ENCODE results near the gene RSRC1. TPM values are rescaled to one million over a fixed set of nuclear protein-coding genes. Genes with fewer than 3 reads are reported as not detected.

RSRC1 gene
- total and polyA plus RNA-seq, 2 of the 13 experiments (the other 11 are each of a cell fraction or from before 2014, with no cell fraction given) = 4.9 to 63.0 TPM

GRCh38 chr3:158570999-158571702, 461.3 kb downstream of the RSRC1 start, which contains the start of gene MLF1 (continued):
- no peak for TF ChIP-seq TIGD3 (CRISPR knock-in tag; IDR thresholded peaks at IDR 0.05; ENCODE audit: borderline replicate concordance)
- peak; percentile 49; the same call in 1 of the 2 replicates for TF ChIP-seq HOXA3 (CRISPR knock-in tag; IDR thresholded peaks at IDR 0.05)
- TF ChIP-seq HNRNPLL (IDR thresholded peaks at IDR 0.05; ENCODE audit: low read depth, low read length, poor library complexity, severe bottlenecking) = peak; percentile 60
- no peak for TF ChIP-seq ZBTB2 (CRISPR knock-in tag; IDR thresholded peaks at IDR 0.05; ENCODE audit: low read depth)
- TF ChIP-seq KDM2A (CRISPR knock-in tag; IDR thresholded peaks at IDR 0.05; ENCODE audit: borderline replicate concordance, low read depth) = peak; percentile 27; the same call in 1 of the 2 replicates
- TF ChIP-seq CREB1 (IDR thresholded peaks at IDR 0.05) = peak; percentile 99
- peak; percentile 86 for TF ChIP-seq CREB1 (CRISPR knock-in tag; IDR thresholded peaks at IDR 0.05)
- TF ChIP-seq RAD51 (IDR thresholded peaks at IDR 0.05; ENCODE audit: borderline replicate concordance) = no peak
- no peak for TF ChIP-seq SALL2 (CRISPR knock-in tag; IDR thresholded peaks at IDR 0.05)
- TF ChIP-seq ELF3 (CRISPR knock-in tag; IDR thresholded peaks at IDR 0.05) = no peak
- no peak for TF ChIP-seq ZNF772 (CRISPR knock-in tag; IDR thresholded peaks at IDR 0.05)
- TF ChIP-seq HDAC1 (CRISPR knock-in tag; IDR thresholded peaks at IDR 0.05) = peak; percentile 52
- TF ChIP-seq STAG1 (CRISPR knock-in tag; IDR thresholded peaks at IDR 0.05) = no peak
- no peak for TF ChIP-seq ATRX (CRISPR knock-in tag; IDR thresholded peaks at IDR 0.05; ENCODE audit: borderline replicate concordance)
- TF ChIP-seq MAZ (IDR thresholded peaks at IDR 0.05; ENCODE audit: borderline replicate concordance, low read depth, low read length) = no peak
- TF ChIP-seq MAZ (CRISPR knock-in tag; IDR thresholded peaks at IDR 0.05; ENCODE audit: low read depth) = no peak
- TF ChIP-seq E2F2 (CRISPR knock-in tag; IDR thresholded peaks at IDR 0.05; ENCODE audit: borderline replicate concordance) = no peak
- TF ChIP-seq ARNTL (CRISPR knock-in tag; IDR thresholded peaks at IDR 0.05) = no peak
- no peak for TF ChIP-seq TARDBP (CRISPR knock-in tag; IDR thresholded peaks at IDR 0.05)

Data from HepG2 (cell line).